Kasumi-1 (cell line): ENCODE measurements around the gene TSFM.

Experiments used
- DNase-seq, 2 experiments: peaks; one replicate each; lab custom pipeline; 2025; lab: John Stamatoyannopoulos, UW

The TSFM gene

GRCh38 chr12:57780284-57780897 lies 2.2 kb upstream of the TSFM start:
- DNase-seq = no peak

- peak; percentile 34 to 50 for DNase-seq
Measured at GRCh38 chr12:57781244-57781643, 1.3 kb upstream of the TSFM start.

GRCh38 chr12:57781801-57782200 lies 786 bp upstream of the TSFM start:
- DNase-seq = no peak

GRCh38 chr12:57782243-57782607 lies 362 bp upstream of the TSFM start:
- no peak for DNase-seq

- no peak for DNase-seq
Measured at GRCh38 chr12:57783466-57783801, 847 bp downstream of the TSFM start.

GRCh38 chr12:57783861-57784260 lies 1.3 kb downstream of the TSFM start:
- no peak for DNase-seq

- no peak for DNase-seq
Measured at GRCh38 chr12:57793920-57794319, 11.3 kb downstream of the TSFM start.

GRCh38 chr12:57795354-57795753 lies 12.8 kb downstream of the TSFM start:
- DNase-seq = no peak

- no peak for DNase-seq
Measured at GRCh38 chr12:57796996-57797395, 14.4 kb downstream of the TSFM start.

GRCh38 chr12:57797933-57798332 lies 15.3 kb downstream of the TSFM start:
- peak; percentile 64 to 66 for DNase-seq

GRCh38 chr12:57800965-57801364 lies 18.4 kb downstream of the TSFM start:
- DNase-seq = no peak

- DNase-seq = no peak
Measured at GRCh38 chr12:57802607-57803006, 20.0 kb downstream of the TSFM start.

GRCh38 chr12:57803319-57803893 lies 20.8 kb downstream of the TSFM start:
- DNase-seq = peak; percentile 57 to 62

- no peak for DNase-seq
Measured at GRCh38 chr12:57806677-57807076, 24.1 kb downstream of the TSFM start.

GRCh38 chr12:57807285-57807684 lies 24.7 kb downstream of the TSFM start:
- DNase-seq = no peak

GRCh38 chr12:57808351-57808750 lies 25.8 kb downstream of the TSFM start:
- no peak for DNase-seq

GRCh38 chr12:57809425-57809824 lies 26.8 kb downstream of the TSFM start:
- no peak for DNase-seq

GRCh38 chr12:57810450-57810849 lies 27.9 kb downstream of the TSFM start:
- DNase-seq = peak; percentile 19 to 22

- no peak for DNase-seq
Measured at GRCh38 chr12:57811028-57811755, 28.6 kb downstream of the TSFM start.

- no peak for DNase-seq
Measured at GRCh38 chr12:57813111-57813970, 30.8 kb downstream of the TSFM start.

- DNase-seq = no peak
Measured at GRCh38 chr12:57813971-57814772, 31.6 kb downstream of the TSFM start.
